Midbrain (tissue), 1 donor: ENCODE measurements around the gene ADA.

ENCODE experiments used
- DNase-seq: peaks from one replicate; lab custom pipeline; 2025; lab: John Stamatoyannopoulos, UW

Gene ADA

DNA sequence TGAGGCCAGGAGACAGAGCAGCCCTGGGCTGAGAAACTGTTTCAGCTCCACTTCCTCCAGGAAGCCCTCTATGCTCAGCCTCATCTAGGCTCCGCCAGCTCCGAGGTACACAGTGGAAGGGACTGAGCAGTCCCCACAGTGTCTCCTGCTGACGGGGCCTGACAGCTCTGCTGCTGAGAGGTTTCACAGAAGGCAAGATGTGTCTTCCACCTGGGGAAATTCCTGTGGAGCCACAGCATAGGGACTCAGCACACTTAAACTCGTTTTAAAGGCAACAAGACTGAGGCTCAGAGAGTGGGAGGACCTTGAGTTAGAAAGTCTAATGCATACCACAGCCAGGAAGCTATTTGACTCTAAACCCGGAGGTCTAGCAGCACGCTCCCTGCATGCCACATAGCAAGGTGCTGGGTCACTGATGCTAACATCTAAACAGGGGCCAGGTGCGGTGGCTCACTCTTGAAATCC lies 6.8 kb downstream of the ADA start:
- DNase-seq = no peak

DNA sequence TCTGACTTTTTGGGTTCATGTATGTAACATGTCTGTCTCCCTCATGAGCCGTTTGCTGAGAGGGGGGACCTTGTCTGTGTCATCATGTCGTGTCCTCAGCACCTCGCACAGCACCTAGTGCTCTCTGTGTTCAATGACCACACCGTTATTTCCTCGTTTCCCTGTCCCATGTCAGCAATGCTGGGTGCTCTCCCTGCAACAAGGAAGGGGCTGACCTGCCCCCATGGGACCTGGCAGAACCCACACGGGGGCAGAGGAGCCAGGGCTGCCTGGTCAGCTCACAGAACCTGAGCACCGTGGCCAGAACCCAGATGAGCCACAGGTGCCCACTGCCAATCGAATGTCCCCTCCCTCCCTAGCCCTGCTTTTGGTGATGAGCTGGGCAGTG lies 7.3 kb downstream of the ADA start:
- DNase-seq = no peak

DNA sequence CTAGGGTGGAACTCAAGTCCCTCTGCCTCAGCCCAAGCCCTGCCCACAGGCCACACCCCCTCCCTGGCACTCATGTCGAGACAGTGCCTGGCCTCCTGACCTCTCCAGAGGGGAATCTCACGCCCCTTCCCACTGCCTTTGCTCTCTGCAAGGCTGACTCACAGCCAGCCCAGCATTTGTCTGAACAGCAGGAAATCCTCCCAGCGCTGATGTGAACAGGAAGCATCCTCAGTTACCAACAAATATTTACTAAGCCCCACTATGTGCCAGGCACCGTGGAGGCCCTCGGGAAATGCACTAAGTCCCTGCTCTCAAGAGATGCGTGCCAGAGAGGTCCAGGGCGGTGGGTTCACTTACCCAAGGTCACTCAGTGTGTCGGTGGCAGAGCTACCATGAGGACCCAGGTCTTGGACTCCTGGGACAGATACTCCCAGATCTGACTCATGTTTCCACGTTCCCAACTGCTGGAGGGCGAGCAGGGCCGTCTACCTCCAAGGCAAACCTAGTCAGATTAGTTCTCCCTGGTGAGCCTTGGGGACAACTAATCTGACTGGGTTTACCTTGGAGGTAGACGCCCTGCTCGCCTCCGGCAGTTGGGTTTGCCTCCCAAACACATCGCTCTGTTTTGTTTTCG lies 7.8 kb downstream of the ADA start:
- no peak for DNase-seq

DNA sequence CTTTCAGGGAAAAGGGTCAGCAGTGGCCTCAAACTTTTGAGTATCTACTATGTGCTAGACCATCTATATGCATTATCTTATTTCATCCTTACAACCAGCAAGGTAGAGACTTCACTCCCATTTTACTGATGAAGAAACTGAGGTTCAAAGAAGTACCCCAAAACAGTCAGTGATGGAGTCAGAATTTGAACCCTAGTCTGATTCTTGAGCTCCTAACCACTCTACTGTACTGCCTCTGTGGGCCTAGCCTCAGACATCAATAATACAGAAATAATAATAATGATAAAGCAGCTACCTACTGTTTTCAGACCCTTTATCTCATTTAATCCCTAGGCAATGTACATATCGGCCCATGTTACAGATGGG lies 8.4 kb downstream of the ADA start:
- DNase-seq = no peak

DNA sequence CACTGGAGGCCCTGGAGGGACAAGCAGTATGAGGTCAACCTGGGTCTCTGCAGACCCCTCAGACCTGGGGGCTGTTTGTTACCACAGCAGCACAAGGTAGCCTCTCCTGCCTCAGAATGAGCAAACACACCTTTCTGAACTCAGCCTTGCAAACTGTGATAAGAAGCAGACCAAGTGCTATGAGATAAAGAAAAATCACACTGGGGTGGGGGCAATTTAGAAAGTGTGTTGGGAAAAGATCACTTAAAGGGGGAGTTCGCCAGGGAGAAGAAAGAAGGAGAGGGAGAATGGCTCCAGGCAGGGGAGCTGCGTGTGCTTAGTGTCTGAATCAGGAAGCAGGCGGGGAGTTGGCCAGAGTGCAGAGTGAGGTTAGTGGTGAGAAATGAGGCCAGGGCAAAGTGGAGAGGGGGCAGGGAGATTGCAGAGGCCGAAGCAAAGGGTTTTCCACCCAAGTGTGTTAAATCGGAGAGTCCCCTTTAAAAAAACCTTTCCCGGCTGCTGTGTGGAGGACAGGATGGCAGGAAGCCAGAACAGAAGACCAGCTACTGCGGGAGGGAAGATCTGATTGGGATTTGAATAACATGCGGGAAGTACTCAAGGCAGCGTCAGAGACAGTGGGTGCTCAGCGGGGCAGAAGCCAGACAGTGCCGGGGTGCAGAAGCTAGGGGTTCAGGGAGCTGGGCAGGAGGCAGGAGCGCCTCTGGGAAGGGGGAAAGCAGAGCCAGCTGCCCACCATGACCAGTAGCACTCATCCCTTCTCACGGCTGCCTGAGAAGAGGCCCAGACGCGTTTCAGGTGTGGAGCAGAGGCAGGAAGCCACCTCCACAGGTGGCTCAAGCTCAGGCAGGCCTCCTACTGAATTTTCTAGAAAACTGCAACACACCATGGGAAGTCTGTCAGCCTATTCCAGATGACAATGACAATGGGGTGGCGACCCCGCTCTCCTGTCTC lies 9.0 kb downstream of the ADA start:
- peak; percentile 32 for DNase-seq

DNA sequence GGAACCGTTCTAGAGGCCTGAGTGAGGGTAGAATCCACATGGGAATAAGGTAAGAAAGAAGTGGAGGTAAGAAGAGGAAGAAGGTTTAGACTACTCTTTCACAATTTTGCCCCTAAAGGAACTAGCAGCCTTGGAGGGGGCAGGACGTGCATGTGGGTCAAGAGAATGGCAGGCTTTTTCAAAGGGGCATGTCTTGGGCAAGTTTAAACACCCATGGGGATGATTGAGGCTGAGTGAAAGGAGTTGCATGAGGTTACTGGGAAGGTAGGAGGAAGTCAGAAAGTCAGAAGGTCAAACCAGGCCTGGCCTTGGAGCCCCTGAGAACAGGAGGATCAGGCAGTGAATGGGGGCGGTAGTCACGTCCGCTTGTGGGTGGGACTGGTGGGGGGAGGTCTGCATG lies 10.2 kb downstream of the ADA start:
- no peak for DNase-seq

DNA sequence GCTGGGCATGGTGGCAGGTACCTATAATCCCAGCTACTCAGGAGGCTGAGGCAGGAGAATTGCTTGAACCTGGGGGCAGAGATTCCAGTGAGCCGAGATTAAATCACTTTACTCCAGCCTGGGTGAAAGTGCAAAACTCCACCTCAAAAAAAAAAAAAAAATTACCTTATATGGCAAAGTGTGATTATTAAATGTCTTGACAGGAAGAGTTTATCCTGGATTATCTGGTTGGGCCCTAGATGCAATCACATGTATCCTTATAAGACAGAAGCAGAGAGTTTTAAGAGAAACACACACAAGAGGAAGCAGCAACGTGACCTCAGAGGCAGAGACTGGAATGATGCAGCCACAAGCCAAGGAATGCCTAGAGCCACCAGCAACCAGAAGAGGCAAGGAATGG lies 11.0 kb downstream of the ADA start:
- no peak for DNase-seq

DNA sequence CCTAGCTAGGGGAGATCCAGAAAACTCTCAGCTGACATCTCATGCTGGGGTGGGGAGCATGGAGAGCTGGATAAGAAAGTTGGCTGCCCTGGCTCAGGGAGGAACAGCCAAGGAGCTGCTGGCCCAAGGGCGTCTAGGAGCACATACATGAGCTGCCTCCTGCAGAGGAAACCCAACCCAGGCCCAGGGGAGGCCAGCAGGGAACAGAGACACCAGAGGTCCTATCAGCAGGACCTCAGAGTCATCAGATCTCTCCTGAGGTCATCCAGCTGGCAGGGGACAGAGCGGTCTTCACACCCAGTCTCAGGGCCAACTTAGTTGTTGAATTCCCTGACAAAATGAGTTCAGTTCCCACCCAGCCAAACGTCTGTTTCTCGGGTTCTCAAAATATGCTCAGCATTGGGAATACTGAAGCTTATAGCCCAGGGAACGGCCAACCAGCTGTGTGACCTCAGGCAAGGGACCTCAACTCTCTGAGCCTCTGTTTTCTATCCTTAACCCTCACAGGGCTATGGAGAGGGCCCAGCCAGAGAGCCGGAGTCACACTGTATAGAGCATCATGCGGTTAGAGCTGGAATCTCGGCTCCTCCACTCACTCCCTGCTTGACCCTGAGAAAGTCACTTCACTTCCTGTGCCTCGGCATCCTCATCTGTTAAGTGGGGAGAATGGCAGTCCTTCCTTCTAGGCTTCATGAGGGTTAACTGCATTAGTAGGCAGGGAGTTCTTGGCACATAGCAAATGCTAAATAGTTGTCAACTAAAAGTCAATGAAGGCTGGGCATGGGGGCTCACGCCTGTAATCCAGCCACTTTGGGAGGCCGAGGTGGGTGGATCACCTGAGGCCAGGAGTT lies 13.8 kb downstream of the ADA start:
- DNase-seq = no peak

DNA sequence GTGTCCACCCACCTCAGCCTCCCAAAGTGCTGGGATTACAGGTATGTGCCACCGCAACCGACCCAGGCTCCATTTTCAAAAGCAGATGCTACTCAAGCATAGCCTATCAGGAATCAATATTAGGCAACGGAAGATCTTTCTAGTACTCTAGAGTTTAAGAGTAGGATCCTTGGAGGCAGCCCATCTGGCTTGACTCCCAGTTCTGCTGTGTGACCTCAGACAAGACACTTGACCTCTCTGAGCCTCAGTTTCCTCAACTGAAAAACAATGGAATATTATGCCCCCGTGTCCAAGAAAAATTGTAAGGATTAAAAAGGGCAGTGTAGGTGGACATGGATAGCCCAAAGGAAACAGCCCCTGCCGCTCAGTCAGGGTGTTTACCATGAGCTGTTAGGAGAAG lies 14.5 kb downstream of the ADA start:
- no peak for DNase-seq

DNA sequence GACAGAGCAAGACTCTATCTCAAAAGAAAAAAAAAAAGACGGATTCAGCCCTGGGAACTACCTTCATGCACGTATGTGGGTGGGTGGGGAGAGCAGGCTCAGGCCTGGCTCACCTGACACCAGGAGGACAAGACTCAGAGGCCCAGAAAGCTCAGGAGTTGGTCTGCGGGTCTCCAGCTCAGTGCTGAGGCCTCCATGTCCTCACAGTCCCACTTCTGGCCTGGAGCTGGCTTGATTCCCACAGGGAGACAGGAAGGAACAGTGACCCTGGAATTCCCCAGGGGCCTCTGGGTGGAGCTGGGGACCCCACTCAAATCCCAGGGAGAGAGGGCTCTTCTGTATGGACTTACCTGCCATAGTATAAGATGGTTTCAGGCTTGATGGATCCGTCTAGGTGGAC lies 15.6 kb downstream of the ADA start:
- DNase-seq = no peak

DNA sequence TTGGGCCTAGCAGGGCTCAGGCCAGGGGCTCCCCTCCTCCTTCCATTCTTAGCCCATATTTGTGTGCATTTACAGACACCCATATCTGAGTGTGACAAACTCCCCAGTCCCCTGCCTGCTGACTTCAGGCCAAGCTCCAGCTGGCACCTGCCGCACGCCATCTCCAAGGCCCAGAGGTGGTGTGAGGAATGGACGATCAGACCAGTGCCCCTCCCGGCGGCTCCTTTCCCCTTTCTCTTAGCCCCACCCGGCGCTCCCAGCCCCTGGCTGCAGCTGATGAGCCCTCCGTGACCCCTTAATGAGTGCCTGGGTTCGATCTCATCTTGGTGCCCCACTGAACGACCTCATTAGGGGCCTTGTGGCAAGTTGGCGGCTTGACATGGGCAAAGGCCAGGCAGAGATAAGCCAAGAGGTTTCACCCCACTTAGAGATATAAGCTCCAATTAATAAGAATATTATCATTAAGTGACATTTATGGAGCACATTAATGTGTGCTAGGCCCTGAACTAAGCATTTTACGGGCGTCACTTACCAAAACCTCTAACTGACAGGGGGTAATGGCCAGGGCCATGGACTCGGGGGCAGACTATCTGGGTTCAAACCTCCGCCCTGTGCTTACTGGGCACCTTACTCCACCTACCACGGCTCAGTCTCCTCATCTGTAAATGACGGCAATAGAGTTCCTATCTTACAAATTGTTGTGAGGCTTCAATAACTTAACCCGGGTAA lies 17.5 kb downstream of the ADA start:
- DNase-seq = no peak

DNA sequence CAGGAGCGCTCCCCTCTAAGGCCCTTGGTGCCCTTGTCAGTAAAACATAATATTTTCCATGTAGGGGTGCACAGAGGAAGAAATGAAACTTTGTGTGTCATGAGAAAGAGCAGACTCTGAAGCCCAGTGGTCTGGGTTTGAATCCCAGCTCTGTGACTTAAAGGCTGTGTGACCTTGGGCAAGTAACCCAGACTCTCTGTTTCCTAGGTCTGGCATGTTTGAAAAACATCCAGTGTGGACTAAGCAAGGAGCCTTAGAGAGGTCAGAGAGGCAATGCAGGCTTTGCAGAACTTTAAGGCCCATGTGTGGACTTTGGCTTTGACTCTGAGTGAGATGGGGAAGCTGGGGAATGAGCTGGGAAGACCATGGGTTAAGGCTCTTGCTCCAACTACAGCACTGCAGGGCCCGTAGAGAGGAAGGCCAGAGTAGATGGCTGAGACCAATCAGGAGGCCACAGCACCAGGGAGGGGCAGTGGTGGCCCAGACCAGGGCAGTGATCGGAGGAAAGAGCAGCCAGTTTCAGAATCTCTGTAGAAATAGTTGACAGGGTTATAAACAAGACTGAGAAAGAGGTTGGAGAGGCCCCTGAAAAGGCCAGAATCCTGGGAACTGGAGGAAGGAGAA lies 18.2 kb downstream of the ADA start:
- DNase-seq = no peak

DNA sequence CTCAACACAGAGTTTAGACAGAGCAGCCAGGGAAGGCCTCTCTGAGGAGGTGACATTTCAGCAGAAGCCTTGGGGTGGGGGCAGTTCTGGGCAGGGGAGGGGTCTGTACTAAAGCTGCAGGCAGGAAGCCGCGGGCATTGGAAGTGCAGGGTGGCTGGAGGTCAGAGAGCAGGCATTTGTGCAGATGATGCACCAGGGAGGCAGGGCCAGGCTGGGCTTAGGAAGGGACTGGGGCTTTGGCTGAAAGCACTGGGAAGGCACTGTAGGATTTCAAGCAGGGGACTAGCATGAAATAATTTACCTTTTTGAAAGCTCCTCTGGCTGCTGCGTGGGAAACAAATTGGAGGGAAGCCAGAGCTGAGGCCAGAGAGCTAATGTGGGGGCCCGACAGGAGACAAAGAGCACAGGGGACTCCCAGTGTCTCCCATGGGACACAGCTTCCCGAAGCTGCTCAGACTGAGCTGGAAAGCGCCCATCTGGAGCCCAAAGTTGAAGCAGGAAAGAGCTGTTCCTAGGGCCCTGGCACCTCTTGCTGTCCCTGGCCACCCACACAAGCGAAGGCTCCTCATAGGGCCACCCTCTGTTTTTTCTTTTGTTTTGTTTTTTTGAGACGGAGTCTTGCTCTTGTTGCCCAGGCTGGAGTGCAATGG lies 19.3 kb downstream of the ADA start:
- no peak for DNase-seq

DNA sequence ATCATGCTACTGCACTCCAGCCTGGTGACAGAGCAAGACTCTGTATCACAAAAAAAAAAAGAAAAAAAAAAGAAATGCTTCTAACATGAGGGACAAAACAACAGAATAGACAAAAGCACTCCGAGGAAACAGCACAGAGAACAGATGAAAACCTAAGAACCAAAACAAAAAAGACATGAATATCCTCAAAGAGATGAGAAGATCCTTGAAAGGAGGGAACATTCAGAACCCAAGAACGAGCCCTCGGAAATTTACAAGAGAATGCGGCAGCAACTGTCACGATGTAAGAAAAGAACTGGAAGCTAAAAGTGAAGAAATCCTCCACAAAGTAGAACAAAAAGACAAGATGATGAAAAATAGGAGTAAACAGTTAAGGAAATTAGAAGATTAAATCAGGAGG lies 21.2 kb downstream of the ADA start:
- no peak for DNase-seq

DNA sequence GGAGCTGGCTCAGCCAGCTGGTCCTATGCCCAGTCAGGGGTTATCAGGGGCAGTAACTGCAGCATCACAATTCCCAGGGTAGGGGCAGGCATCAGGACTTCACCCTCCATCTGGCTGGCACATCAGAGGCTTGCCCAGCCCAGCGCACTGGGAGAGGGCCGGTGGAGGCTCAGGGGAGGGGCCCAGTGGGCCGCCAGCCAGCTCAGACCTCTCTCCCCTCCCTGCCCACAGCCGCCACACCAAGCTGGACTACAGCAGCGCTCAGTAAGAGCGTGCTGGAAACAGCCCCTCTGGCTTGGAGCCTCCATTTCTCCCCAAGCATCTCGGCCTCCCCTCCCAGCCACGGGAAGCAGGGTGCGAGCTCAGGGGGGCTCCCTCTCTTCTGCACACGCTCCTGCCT lies 22.0 kb downstream of the ADA start:
- no peak for DNase-seq

DNA sequence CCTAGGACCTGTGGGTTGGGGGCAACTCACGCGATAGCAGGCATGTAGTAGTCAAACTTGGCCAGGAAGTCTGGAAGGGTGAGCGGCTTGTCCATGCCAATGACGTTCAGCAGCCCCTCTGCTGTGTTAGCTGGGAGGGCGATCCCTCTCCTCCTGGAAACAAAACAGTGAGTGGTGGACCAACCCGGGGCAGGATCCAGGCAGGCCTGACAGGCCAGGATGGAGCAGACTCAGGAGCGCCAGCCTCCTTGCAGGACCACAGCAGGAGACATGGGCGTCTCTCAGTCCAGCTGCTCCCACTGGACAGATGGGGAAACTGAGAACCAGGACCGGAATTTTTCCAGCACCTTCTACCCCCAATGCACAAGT lies 22.5 kb downstream of the ADA start:
- no peak for DNase-seq

DNA sequence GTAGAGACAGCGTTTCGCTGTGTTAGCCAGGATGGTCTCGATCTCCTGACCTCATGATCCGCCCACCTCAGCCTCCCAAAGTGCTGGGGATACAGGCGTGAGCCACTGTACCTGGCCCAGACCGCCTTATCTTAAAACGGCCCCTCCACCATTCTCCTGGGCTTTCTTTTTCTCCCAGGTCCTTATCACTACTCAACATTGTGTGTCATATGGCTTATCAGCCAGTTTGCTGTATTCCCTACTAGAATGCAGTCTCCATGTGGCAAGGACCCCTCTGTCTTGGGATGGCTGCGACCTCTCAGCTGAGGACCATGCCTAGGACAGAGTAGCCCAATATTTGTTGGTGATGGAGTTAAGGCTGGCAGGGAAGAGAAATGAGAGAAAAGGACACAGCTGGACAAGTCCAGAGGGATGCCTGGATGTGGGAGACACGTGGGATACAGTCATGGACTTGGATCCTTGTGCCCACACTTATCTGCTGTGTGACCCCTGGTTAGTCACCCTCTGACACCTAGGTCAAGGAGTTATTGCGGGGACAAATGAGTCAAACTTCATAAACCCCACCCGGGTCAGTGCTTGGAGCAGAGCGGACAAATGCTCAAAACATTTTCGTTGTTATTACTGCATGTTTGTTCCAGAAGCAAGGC lies 24.0 kb downstream of the ADA start:
- DNase-seq = no peak

DNA sequence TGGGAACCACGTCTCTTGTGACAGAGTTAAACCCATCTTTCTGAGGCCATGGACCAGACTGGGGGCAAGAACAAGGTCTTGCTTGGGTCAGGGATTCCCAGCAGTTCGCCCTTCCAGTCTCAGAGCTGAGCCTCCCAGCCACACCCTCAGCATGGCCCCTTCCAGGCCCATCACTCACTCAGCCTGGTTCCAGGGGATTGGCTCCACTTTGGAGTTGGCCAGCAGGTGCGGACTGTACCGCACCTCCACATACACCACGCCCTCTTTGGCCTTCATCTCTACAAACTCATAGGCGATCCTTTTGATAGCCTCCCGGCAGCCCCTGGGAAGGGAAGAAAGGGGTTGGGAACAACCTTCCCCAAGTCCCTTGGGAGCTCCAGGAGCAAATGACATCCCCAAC lies 25.2 kb downstream of the ADA start:
- no peak for DNase-seq

DNA sequence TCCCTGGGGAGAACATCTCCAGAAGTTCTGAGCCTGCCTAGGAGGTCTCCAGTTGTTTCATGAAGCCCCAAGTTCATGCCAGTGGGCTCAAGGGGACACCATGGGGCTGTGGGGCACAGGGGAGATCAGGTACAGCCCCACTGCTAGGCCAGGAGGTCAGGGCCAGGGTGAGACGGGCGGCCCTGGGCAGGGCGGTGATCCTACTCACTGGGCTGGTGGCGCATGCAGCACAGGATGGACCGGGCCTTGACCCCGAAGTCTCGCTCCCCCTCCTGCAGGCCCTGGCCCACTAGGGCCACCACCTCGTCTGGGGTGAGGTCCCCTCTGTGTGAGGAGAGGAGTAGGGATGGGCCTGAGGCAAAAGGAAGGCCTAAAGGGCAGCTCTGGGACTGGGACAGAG lies 26.1 kb downstream of the ADA start:
- no peak for DNase-seq

DNA sequence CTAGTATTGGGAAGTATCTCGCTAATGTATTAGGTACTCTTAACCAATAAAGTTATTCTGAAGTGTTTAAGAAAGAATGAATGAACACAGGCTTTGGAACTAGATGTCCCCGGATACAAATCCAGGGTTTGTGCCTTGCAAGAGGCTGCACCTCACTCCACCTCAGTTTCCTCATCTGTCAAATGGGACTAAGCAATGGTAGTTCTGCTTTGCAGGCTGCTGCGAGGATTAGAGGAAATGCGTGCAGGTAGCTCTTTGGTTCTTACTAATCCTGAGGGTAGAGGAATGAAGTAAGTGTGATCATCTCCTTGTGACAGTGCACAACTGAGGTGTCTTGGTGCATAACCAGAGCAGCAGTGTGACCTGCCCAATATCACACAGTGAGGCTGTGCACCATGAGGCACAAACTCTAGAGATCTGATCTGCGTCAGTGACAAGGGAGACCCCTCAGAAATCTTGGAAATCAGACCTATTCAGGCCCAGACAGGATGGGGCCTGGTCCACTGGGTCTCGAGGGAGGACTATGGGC lies 26.7 kb downstream of the ADA start:
- DNase-seq = no peak
